GM21390 (cell line): ENCODE results near the gene LHX1.

ENCODE experiments used
- ATAC-seq: cut with Tn5 transposase; IDR thresholded peaks from one replicate; pipeline ENCODE4 v1.9.1; 2021; ENCODE audit not compliant: unreplicated experiment

LHX1 gene

GRCh38 chr17:36921095-36921851 is 16.0 kb upstream of the LHX1 start:
- no peak for ATAC-seq

GRCh38 chr17:36922175-36922574 is 15.1 kb upstream of the LHX1 start:
- no peak for ATAC-seq

- ATAC-seq: no peak
Measured at GRCh38 chr17:36923814-36924221, 13.5 kb upstream of the LHX1 start.

- ATAC-seq: no peak
Measured at GRCh38 chr17:36926226-36926625, 11.0 kb upstream of the LHX1 start.

- no peak for ATAC-seq
Measured at GRCh38 chr17:36926701-36927100, 10.6 kb upstream of the LHX1 start.

GRCh38 chr17:36928471-36929345 is 8.6 kb upstream of the LHX1 start:
- no peak for ATAC-seq

- ATAC-seq: no peak
Measured at GRCh38 chr17:36929851-36930582, 7.3 kb upstream of the LHX1 start.

- no peak for ATAC-seq
Measured at GRCh38 chr17:36930583-36930900, 6.7 kb upstream of the LHX1 start.

GRCh38 chr17:36931096-36931696 is 6.1 kb upstream of the LHX1 start:
- no peak for ATAC-seq

- ATAC-seq: no peak
Measured at GRCh38 chr17:36931697-36932382, 5.4 kb upstream of the LHX1 start.

- no peak for ATAC-seq
Measured at GRCh38 chr17:36932383-36932693, 4.9 kb upstream of the LHX1 start.

GRCh38 chr17:36932694-36933511 is 4.4 kb upstream of the LHX1 start:
- ATAC-seq: no peak

- no peak for ATAC-seq
Measured at GRCh38 chr17:36933512-36934143, 3.6 kb upstream of the LHX1 start.

GRCh38 chr17:36934144-36934691 is 3.1 kb upstream of the LHX1 start:
- no peak for ATAC-seq

- no peak for ATAC-seq
Measured at GRCh38 chr17:36934692-36935630, 2.3 kb upstream of the LHX1 start.

- no peak for ATAC-seq
Measured at GRCh38 chr17:36935671-36936454, 1.4 kb upstream of the LHX1 start.

- ATAC-seq: no peak
Measured at GRCh38 chr17:36936455-36937000, 747 bp upstream of the LHX1 start.
